Psoas muscle (tissue), 8 donors: ENCODE measurements around the gene PEPD. TPM values are rescaled to one million over a fixed set of nuclear protein-coding genes. Genes with fewer than 3 reads are reported as not detected.
A peak's percentile ranks its signal among the peaks of the same experiment; 100 is the strongest.

Source experiments
- ATAC-seq, 4 donors: fragments of 200-7000 bp; cut with Tn5 transposase; one replicate each; pipeline ENCODE4 v1.9.1; 2020; ENCODE audit warnings: moderate library complexity in 3 of 4, mild to moderate bottlenecking in 2 of 4
- DNase-seq, 2 donors: peaks; one replicate each; pipeline ENCODE4 v3.0.0-alpha.2; 2020
- H3K27ac ChIP-seq: fragments of 200-600 bp; one replicate; pipeline ENCODE4 v1.8.0; 2022
- H3K27me3 ChIP-seq, 3 donors: fragments of 200-600 bp in 1 of 3; one replicate each; pipeline versions ENCODE4 v1.6.1 to v1.8.0; 2013 to 2022; ENCODE audit warnings: low read length in 2 of 3, mild to moderate bottlenecking in 2 of 3, moderate library complexity in 1 of 3; ENCODE audit not compliant: insufficient read depth in 3 of 3
- H3K36me3 ChIP-seq, 2 donors: fragments of 200-600 bp in 1 of 2; one replicate each; pipeline versions ENCODE4 v1.6.1 to v1.8.0; 2013 to 2022; ENCODE audit warnings: low read depth in 1 of 2, mild to moderate bottlenecking in 1 of 2, moderate library complexity in 1 of 2; ENCODE audit not compliant: insufficient read depth in 1 of 2
- H3K4me1 ChIP-seq: fragments of 200-600 bp; one replicate; pipeline ENCODE4 v1.8.0; 2022
- H3K4me3 ChIP-seq: fragments of 200-600 bp; one replicate; pipeline ENCODE4 v1.8.0; 2022; ENCODE audit warnings: mild to moderate bottlenecking
- H3K9me3 ChIP-seq: fragments of 200-600 bp; one replicate; pipeline ENCODE4 v1.8.0; 2022
- CTCF ChIP-seq: fragments of 200-600 bp; IDR thresholded peaks from one replicate; pipeline ENCODE4 v1.8.0; 2022; ENCODE audit warnings: antibody characterized with exemption
- WGBS, 3 donors: extraction: QIAGEN DNeasy Blood & Tissue Kit; methylation state at CpG; one replicate each; pipeline versions ENCODE4 v1.1.6 to v1.1.7; 2013; 5-methylcytosine and 5-hydroxymethylcytosine counted together
- intact Hi-C, 2 donors: fragments of 100-400 bp; cut with DNase I; formaldehyde crosslinking; loops; one replicate each; pipeline versions ENCODE4 v1.11.0 to v1.14.2; 2022
- polyA plus RNA-seq, 3 donors: library from polyadenylated mRNA; stranded (reverse); fragments of 200-250 nt; gene quantifications; one replicate each; pipeline ENCODE4 v1.2.3, GENCODE V29; 2013
- total RNA-seq, 4 donors: library from RNA; stranded (reverse); fragmentation: NEBNext Ultra II Directional in 2 of 4; extraction: Animal tissue kit (Norgen Biotek cat#: 25700) in 2 of 4; gene quantifications; one replicate each; pipeline versions ENCODE4 v1.2.1 to v1.2.4, GENCODE V29; 2021 to 2023
- donor health status: healthy with polysubstance abuse.
- donor health status: DM: no; HTN: no; CAD: no; lungs with moderate emphysema.
- donor health status: Bipolar disorder and iron deficiency.
- donor health status: healthy.
- donor health status: DM: yes; HTN: yes; CAD: no.
- donor health status: DM: no; HTN: no; CAD: no.
- donor health status: DM: no; HTN: no; CAD: no.
- donor health status: DM: yes; HTN: yes; CAD: no.

Gene PEPD
- total and polyA plus RNA-seq, 7 donors = 26.3 to 40.2 (median 35.1) TPM

DNA sequence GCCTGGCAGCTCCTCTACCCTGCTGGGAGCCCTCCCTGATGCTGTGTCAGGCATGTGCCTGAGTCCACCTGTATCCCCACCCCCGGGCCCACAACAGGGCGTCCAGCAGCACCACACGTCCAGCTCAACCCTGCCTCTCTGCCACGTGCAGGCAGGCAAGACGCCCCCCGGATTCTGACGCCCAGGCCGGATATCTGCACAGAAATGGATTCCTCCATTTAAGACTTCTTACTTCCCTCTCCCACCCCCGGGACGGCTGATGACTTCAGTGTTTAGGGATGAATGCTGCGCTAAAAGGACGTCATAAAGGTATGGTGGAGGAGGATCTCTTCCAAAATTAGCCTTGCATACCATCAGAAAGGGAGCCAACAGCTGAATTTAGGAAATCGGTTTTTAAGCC is 10.2 kb downstream of the PEPD start:
- Histone ChIP-seq H3K9me3 (no peaks in the 10 kb centered on the region), H3K27ac (no peak overlapping the region), H3K36me3 (peaks cover 0 to 18% of the 10 kb centered on the region in 2 donors), H3K4me3 (no peak overlapping the region), H3K4me1 (peaks cover 5% of the 10 kb centered on the region), H3K27me3 (no peaks in the 10 kb centered on the region)
- ATAC-seq (no peak), DNase-seq (no peak)
- 88 to 94% (median 90%) methylated on average over 13 of the region's 13 CpGs for WGBS, 3 donors
- no peak for TF ChIP-seq CTCF
- intact Hi-C loops = no loop called here

GRCh38 chr19:33510462-33511194 is 11.0 kb downstream of the PEPD start:
- DNase-seq = no peak

DNA sequence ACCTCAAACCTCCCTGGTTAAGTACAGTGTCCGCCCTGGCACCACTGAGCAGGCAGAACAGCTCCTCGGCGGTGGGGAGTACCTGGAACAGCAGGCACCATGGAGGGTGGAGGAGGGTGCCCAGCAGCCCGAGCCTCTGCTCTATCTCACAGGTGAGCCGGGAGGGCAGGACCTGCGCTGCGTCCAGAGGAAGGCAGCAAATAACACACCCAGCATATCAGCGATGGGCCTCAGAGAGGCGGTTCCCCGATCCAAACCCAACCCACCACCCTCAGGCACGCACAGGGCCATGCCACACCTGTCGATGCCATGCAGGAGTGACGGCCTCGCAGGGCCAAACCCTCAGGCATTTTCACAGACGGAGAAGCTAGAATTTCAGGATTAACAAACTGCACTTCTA is 11.8 kb downstream of the PEPD start:
- no peaks in the 10 kb centered on the region for H3K9me3 ChIP-seq
- ATAC-seq (no peak), DNase-seq (no peak)
- H3K4me1 ChIP-seq = peaks cover 5% of the 10 kb centered on the region
- no peak overlapping the region for H3K27ac ChIP-seq
- H3K36me3 ChIP-seq = peaks cover 0 to 19% of the 10 kb centered on the region in 2 donors
- no peak overlapping the region for H3K4me3 ChIP-seq
- intact Hi-C loops = loop anchor here in 1 of 2 donors (5.0 kb wide), 1 partner anchor 468 kb away; no protein-coding TSS in a partner anchor
- no peak for TF ChIP-seq CTCF
- 80 to 89% (median 85%) methylated on average over 15 of the region's 15 CpGs for WGBS, 3 donors
- H3K27me3 ChIP-seq = no peaks in the 10 kb centered on the region

More at GRCh38 chr19:33510462-33511194, 11.0 kb downstream of the PEPD start:
- Histone ChIP-seq H3K27me3 (no peaks in the 10 kb centered on the region), H3K4me1 (peaks cover 5% of the 10 kb centered on the region), H3K4me3 (no peak overlapping the region), H3K36me3 (peaks cover 0 to 18% of the 10 kb centered on the region in 2 donors), H3K9me3 (no peaks in the 10 kb centered on the region), H3K27ac (no peak overlapping the region)
- 83 to 85% (median 84%) methylated on average over 11 of the region's 11 CpGs for WGBS, 3 donors
- intact Hi-C loops = no loop called here
- no peak for ATAC-seq
- TF ChIP-seq CTCF = no peak

DNA sequence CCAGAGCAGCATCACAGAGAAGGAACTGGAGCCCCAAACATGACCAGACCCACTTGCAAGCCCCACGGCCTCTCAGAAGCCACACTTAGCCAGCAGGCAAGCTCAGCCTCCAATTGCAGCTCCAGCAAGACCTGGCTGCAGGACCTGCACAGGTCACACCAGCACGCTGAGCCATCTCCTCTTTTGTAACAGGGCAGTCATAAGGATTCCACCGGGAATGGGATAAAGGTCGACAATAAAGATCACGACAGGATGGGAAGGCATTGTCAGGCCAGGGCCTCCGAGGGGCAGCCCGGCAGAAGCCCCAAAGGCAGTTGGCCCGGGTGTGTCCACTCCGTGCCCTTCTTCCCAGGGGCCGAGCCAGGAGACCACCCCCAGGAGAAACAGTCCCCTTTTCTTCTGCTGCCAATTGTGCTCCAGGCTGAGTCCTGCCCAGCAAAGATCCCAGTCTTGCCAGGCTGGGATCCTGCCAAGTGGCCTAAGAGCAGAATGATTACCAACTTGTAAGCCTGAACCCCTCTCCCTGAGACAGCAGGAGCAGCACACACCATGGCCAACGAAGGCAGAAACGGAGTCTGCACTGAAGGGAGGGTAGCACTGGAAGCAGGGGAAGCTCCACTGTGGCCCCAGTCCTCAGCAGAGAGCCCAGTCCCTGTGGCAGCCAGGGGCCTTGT is 12.5 kb downstream of the PEPD start:
- TF ChIP-seq CTCF = no peak
- Histone ChIP-seq H3K4me1 (peaks cover 5% of the 10 kb centered on the region), H3K27ac (no peak overlapping the region), H3K36me3 (peaks cover 0 to 24% of the 10 kb centered on the region in 2 donors), H3K9me3 (no peaks in the 10 kb centered on the region), H3K4me3 (no peak overlapping the region), H3K27me3 (no peaks in the 10 kb centered on the region)
- ATAC-seq (peak in 2 of 4 donors; percentile 82 to 84), DNase-seq (no peak)
- intact Hi-C loops = loop anchor here in 1 of 2 donors (5.0 kb wide), 1 partner anchor 468 kb away; no protein-coding TSS in a partner anchor
- WGBS, 3 donors = 79 to 87% (median 84%) methylated on average over 12 of the region's 12 CpGs
